ENCODE data around the gene HYAL3. TPM values are rescaled to one million over a fixed set of nuclear protein-coding genes. Genes with fewer than 3 reads are reported as not detected.

HYAL3 gene
- total RNA-seq, 1 donor from 2014 or later, result 6.9 TPM

DNA sequence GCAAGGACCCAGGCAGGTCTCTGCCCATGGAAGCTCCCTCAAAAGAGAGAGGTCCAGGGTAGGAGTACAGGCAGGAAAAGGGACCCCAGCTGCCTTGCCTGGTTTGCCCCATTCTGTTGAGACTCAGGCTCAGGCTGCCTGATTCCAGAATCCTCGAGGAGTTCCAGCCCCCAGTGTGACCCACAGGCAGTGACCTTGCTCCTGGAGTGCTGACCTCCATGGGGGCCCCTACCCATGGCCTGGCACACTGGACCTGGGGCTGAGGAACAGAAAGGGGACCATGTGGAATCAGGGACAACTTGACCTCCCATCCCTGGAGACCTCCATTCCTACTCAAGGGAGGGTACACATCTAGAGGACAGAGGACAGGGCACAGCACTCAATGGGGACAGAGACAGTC, 33.6 kb downstream of the HYAL3 start:
- no peak for TF ChIP-seq EZH2 (IDR thresholded peaks at IDR 0.05; ENCODE audit: insufficient read depth, low read length)
- TF ChIP-seq, protein P1, sequence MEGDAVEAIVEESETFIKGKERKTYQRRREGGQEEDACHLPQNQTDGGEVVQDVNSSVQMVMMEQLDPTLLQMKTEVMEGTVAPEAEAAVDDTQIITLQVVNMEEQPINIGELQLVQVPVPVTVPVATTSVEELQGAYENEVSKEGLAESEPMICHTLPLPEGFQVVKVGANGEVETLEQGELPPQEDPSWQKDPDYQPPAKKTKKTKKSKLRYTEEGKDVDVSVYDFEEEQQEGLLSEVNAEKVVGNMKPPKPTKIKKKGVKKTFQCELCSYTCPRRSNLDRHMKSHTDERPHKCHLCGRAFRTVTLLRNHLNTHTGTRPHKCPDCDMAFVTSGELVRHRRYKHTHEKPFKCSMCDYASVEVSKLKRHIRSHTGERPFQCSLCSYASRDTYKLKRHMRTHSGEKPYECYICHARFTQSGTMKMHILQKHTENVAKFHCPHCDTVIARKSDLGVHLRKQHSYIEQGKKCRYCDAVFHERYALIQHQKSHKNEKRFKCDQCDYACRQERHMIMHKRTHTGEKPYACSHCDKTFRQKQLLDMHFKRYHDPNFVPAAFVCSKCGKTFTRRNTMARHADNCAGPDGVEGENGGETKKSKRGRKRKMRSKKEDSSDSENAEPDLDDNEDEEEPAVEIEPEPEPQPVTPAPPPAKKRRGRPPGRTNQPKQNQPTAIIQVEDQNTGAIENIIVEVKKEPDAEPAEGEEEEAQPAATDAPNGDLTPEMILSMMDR (IDR thresholded peaks at IDR 0.05; ENCODE audit: insufficient read depth, low read depth, low read length), result no peak
- no peaks in the 10 kb centered on the region for H3K9me3 ChIP-seq (ENCODE audit: insufficient read depth, low read depth, low read length)
- peaks cover 28% of the 10 kb centered on the region for H3K4me1 Mint-ChIP-seq (ENCODE audit: low read depth, unreplicated experiment)
- H3K36me3 ChIP-seq (ENCODE audit: insufficient read depth, low read length), result no peaks in the 10 kb centered on the region
- no peak overlapping the region for H2AFZ ChIP-seq (ENCODE audit: low read depth, low read length)
- no peaks in the 10 kb centered on the region for H3K79me2 ChIP-seq (ENCODE audit: insufficient read depth, low read length)
- peaks cover 49% of the 10 kb centered on the region for H3K4me1 ChIP-seq (ENCODE audit: insufficient read depth, low read length)
- H3K27ac ChIP-seq (ENCODE audit: low read depth, low read length), result peak overlapping the region; percentile 67
- no peak overlapping the region for H3K4me3 Mint-ChIP-seq (ENCODE audit: unreplicated experiment)
- H3K9me3 Mint-ChIP-seq (ENCODE audit: unreplicated experiment), result no peaks in the 10 kb centered on the region
- no peaks in the 10 kb centered on the region for H3K27me3 ChIP-seq (ENCODE audit: insufficient read depth, low read length)
- FAIRE-seq (no peak), DNase-seq (ENCODE audit: low read depth) (no peak)
- H3K4me2 ChIP-seq (ENCODE audit: low read length), result no peak overlapping the region
- H4K20me1 ChIP-seq (ENCODE audit: insufficient read depth, low read length), result no peaks in the 10 kb centered on the region
- peaks cover 3% of the 10 kb centered on the region for H3K27me3 Mint-ChIP-seq (ENCODE audit: low read depth, unreplicated experiment)
- H3K36me3 Mint-ChIP-seq (ENCODE audit: low read depth, unreplicated experiment), result no peaks in the 10 kb centered on the region
- peak overlapping the region; percentile 58 for H3K9ac ChIP-seq (ENCODE audit: low read length)
- H3K4me3 ChIP-seq (ENCODE audit: insufficient read depth, low read depth, low read length), result no peak overlapping the region
- peak overlapping the region; percentile 47 for H3K27ac Mint-ChIP-seq (ENCODE audit: unreplicated experiment)

DNA sequence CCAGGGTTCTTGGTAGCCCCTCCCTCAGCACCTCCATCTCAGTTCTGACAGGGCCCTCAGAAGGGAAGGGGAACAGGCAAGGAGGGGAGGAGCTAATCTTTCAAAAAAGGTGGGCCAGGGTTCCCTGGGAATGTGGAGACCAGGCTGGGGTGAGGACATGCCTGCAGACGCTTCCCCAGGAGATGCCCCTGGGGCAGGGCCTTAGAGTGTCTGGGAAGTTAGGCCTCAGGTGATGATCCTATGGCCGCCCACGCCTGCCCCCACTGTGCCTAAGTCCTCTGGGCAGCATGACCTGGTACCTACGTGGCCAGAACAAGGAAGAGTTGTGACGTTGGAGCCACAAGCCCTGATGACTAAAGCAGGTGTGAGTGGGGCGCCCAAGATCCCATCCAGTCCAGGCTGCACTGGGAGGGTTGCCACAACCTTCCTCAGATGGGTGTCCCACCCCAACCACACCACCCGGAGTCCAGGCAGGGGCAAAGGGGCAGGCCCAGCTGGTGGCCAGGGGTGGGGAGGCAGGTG, 34.2 kb downstream of the HYAL3 start:
- Histone ChIP-seq H3K9me3 (ENCODE audit: insufficient read depth, low read depth, low read length) (no peaks in the 10 kb centered on the region), H3K27ac (ENCODE audit: low read depth, low read length) (peak overlapping the region; percentile 67), H3K4me1 (ENCODE audit: insufficient read depth, low read length) (peaks cover 49% of the 10 kb centered on the region), H2AFZ (ENCODE audit: low read depth, low read length) (no peak overlapping the region), H4K20me1 (ENCODE audit: insufficient read depth, low read length) (no peaks in the 10 kb centered on the region), H3K4me3 (ENCODE audit: insufficient read depth, low read depth, low read length) (no peak overlapping the region), H3K9ac (ENCODE audit: low read length) (peak overlapping the region; percentile 58), H3K27me3 (ENCODE audit: insufficient read depth, low read length) (no peaks in the 10 kb centered on the region), H3K4me2 (ENCODE audit: low read length) (peak overlapping the region; percentile 67), H3K36me3 (ENCODE audit: insufficient read depth, low read length) (no peaks in the 10 kb centered on the region), H3K79me2 (ENCODE audit: insufficient read depth, low read length) (no peaks in the 10 kb centered on the region)
- H3K27ac Mint-ChIP-seq (ENCODE audit: unreplicated experiment), result peak overlapping the region; percentile 81
- H3K4me1 Mint-ChIP-seq (ENCODE audit: low read depth, unreplicated experiment), result peaks cover 24% of the 10 kb centered on the region
- H3K36me3 Mint-ChIP-seq (ENCODE audit: low read depth, unreplicated experiment), result no peaks in the 10 kb centered on the region
- no peak for DNase-seq (ENCODE audit: low read depth)
- no peak for FAIRE-seq
- peaks cover 3% of the 10 kb centered on the region for H3K27me3 Mint-ChIP-seq (ENCODE audit: low read depth, unreplicated experiment)
- H3K9me3 Mint-ChIP-seq (ENCODE audit: unreplicated experiment), result no peaks in the 10 kb centered on the region
- no peak for TF ChIP-seq EZH2 (IDR thresholded peaks at IDR 0.05; ENCODE audit: insufficient read depth, low read length)
- TF ChIP-seq, protein P1 (IDR thresholded peaks at IDR 0.05; ENCODE audit: insufficient read depth, low read depth, low read length), result no peak
- H3K4me3 Mint-ChIP-seq (ENCODE audit: unreplicated experiment), result no peak overlapping the region

DNA sequence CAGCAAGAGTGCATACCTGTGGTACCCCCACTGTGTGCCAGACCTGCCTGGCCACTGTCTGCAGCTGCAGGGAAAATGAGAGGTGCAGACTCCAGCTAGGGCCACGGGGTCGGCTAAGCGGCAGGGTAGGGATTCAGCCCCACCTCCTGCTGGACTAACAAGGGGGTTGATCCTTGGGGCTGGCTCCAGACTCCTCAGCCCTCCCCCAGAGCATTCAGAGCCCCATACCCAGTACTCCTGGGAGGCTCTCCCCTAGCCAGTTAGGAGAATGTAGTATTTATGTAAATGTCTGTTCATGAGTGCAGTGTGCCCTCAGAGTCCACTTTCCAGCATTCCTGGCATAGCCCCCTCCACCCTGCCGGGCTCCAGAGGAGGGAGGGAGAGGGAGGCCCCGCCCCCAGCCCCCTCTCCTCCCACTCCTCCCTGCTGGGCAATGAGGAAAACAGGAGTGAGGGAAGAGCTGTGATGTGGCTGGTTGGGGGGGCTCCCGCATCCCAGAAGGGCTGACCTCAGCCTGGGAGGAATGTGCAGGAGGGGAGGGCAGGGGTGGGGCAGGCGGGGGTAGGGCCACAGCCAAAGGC, 34.7 kb downstream of the HYAL3 start:
- Histone ChIP-seq H3K9ac (ENCODE audit: low read length) (peak overlapping the region; percentile 58), H3K36me3 (ENCODE audit: insufficient read depth, low read length) (no peaks in the 10 kb centered on the region), H4K20me1 (ENCODE audit: insufficient read depth, low read length) (no peaks in the 10 kb centered on the region), H3K9me3 (ENCODE audit: insufficient read depth, low read depth, low read length) (no peaks in the 10 kb centered on the region), H3K4me3 (ENCODE audit: insufficient read depth, low read depth, low read length) (no peak overlapping the region), H3K27ac (ENCODE audit: low read depth, low read length) (peak overlapping the region; percentile 67), H3K79me2 (ENCODE audit: insufficient read depth, low read length) (no peaks in the 10 kb centered on the region), H2AFZ (ENCODE audit: low read depth, low read length) (no peak overlapping the region), H3K4me2 (ENCODE audit: low read length) (peak overlapping the region; percentile 67), H3K27me3 (ENCODE audit: insufficient read depth, low read length) (no peaks in the 10 kb centered on the region), H3K4me1 (ENCODE audit: insufficient read depth, low read length) (peaks cover 47% of the 10 kb centered on the region)
- no peak overlapping the region for H3K4me3 Mint-ChIP-seq (ENCODE audit: unreplicated experiment)
- peaks cover 3% of the 10 kb centered on the region for H3K27me3 Mint-ChIP-seq (ENCODE audit: low read depth, unreplicated experiment)
- H3K36me3 Mint-ChIP-seq (ENCODE audit: low read depth, unreplicated experiment), result no peaks in the 10 kb centered on the region
- no peak for FAIRE-seq
- peak overlapping the region; percentile 81 for H3K27ac Mint-ChIP-seq (ENCODE audit: unreplicated experiment)
- DNase-seq (ENCODE audit: low read depth), result peak; percentile 94
- H3K9me3 Mint-ChIP-seq (ENCODE audit: unreplicated experiment), result no peaks in the 10 kb centered on the region
- H3K4me1 Mint-ChIP-seq (ENCODE audit: low read depth, unreplicated experiment), result peaks cover 22% of the 10 kb centered on the region
- TF ChIP-seq, protein P1 (IDR thresholded peaks at IDR 0.05; ENCODE audit: insufficient read depth, low read depth, low read length), result no peak
- no peak for TF ChIP-seq EZH2 (IDR thresholded peaks at IDR 0.05; ENCODE audit: insufficient read depth, low read length)

Measured in astrocyte (in vitro differentiated cells and primary cell).